SU-DHL-6 (cell line): ENCODE measurements around the gene WDR73.

Experiments used
- EZH2phosphoT487 ChIP-seq: fragments of 200-600 bp; sonication (generic), shearing (Covaris generic); conservative IDR thresholded peaks from 2 replicates; pipeline ENCODE4 v1.6.1; 2018; ENCODE audit warnings: mild to moderate bottlenecking, antibody characterized with exemption, low read length, moderate library complexity, mixed read lengths
- TF ChIP-seq, protein P1 (sequence below): fragments of 200-600 bp; sonication (generic); IDR thresholded peaks from one replicate; pipeline ENCODE4 v1.5.1; 2017; ENCODE audit warnings: antibody characterized with exemption, mild to moderate bottlenecking, low read length, moderate library complexity; ENCODE audit not compliant: insufficient read depth, poor library complexity, severe bottlenecking

DNA sequence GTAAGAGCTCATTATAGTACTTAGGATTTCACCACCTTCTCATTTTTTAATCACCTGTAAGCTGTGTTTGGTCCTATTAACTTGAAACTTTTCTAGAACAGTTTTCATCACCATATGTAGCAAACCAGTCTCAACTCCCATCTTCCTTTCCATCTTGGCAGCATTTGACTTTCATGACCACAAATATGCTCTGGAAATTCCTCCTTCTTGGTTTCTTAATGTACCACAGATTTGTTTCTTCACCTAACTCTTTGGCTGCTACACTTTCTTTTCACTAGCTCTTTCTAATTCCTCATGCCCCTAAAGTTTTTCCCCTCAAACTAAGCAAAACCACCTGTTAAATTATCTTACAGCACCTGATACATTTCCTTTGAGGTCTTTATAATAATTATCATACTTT is 17.1 kb upstream of the WDR73 start:
- TF ChIP-seq, protein P1, sequence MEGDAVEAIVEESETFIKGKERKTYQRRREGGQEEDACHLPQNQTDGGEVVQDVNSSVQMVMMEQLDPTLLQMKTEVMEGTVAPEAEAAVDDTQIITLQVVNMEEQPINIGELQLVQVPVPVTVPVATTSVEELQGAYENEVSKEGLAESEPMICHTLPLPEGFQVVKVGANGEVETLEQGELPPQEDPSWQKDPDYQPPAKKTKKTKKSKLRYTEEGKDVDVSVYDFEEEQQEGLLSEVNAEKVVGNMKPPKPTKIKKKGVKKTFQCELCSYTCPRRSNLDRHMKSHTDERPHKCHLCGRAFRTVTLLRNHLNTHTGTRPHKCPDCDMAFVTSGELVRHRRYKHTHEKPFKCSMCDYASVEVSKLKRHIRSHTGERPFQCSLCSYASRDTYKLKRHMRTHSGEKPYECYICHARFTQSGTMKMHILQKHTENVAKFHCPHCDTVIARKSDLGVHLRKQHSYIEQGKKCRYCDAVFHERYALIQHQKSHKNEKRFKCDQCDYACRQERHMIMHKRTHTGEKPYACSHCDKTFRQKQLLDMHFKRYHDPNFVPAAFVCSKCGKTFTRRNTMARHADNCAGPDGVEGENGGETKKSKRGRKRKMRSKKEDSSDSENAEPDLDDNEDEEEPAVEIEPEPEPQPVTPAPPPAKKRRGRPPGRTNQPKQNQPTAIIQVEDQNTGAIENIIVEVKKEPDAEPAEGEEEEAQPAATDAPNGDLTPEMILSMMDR = no peak
- no peak for TF ChIP-seq EZH2phosphoT487
